NB4 (cell line): ENCODE measurements around the gene MAD2L2.

ENCODE experiments used
- CTCF ChIP-seq: IDR thresholded peaks from one replicate; pipeline ENCODE4 v1.5.1; 2012; ENCODE audit warnings: low read depth, low read length
- POLR2A ChIP-seq: IDR thresholded peaks from 2 replicates; pipeline ENCODE4 v1.6.1; 2011; ENCODE audit warnings: mild to moderate bottlenecking; ENCODE audit not compliant: insufficient read length; ENCODE audit errors: extremely low read depth

GRCh38 chr1:11648732-11649158 is 32.2 kb downstream of the MAD2L2 start:
- no peak for TF ChIP-seq POLR2A
- no peak for TF ChIP-seq CTCF
